Thoracic aorta (tissue), 2 donors: Measurements from ENCODE around the gene MAPKAPK3. TPM values are rescaled to one million over a fixed set of nuclear protein-coding genes. Genes with fewer than 3 reads are reported as not detected.
"Not testable (repeated sequence)": the region's sequence is repeated elsewhere in the genome, so short reads cannot be mapped to it uniquely, and the experiment has no call there.

Source experiments
- ATAC-seq: fragments of 150-250 bp; one replicate; pipeline ENCODE4 v1.8.0; 2017; ENCODE audit warnings: low read depth; ENCODE audit not compliant: insufficient number of reproducible peaks, low FRiP score
- DNase-seq: peaks from one replicate; pipeline ENCODE4 v3.0.0-alpha.2; 2020; ENCODE audit warnings: low spot score
- H3K27ac ChIP-seq, 2 donors: fragments of 200-600 bp; sonication (generic); 1 replicate in 1 of 2; 2 replicates in 1 of 2; pipeline ENCODE4 v1.5.1; 2016; ENCODE audit warnings: mild to moderate bottlenecking in 2 of 2, moderate library complexity in 2 of 2
- H3K27me3 ChIP-seq: fragments of 200-600 bp; sonication (generic); replicated peaks from 2 replicates; pipeline ENCODE4 v1.6.0; 2016; ENCODE audit warnings: mild to moderate bottlenecking; ENCODE audit not compliant: insufficient read depth
- H3K36me3 ChIP-seq: fragments of 200-600 bp; sonication (generic); one replicate; pipeline ENCODE4 v1.5.1; 2016
- H3K4me1 ChIP-seq, 2 donors: fragments of 200-600 bp; sonication (generic); 1 replicate in 1 of 2; 2 replicates in 1 of 2; pipeline versions ENCODE4 v1.5.1 to v1.6.0; 2016; ENCODE audit warnings: low read depth in 2 of 2, mild to moderate bottlenecking in 1 of 2; ENCODE audit not compliant: control insufficient read depth in 1 of 2
- H3K4me3 ChIP-seq: fragments of 200-600 bp; sonication (generic); 2 replicates; pipeline ENCODE4 v1.5.1; 2016; ENCODE audit warnings: mild to moderate bottlenecking
- H3K9me3 ChIP-seq: fragments of 200-600 bp; sonication (generic); 2 replicates; pipeline ENCODE4 v1.5.1; 2016
- total RNA-seq, 2 donors: library from RNA; depleted of rRNA; stranded (reverse); fragments of >200 nt; gene quantifications; one replicate each; pipeline versions ENCODE4 v1.1.0 to v1.2.3, GENCODE V29; 2016
- TF ChIP-seq, protein P1 (sequence below): fragments of 200-600 bp; sonication (generic); IDR thresholded peaks from one replicate; pipeline ENCODE4 v1.5.1; 2019; ENCODE audit warnings: antibody characterized with exemption

MAPKAPK3 gene
- total RNA-seq, 2 donors from 2014 or later = 20.6 to 31.1 TPM

DNA sequence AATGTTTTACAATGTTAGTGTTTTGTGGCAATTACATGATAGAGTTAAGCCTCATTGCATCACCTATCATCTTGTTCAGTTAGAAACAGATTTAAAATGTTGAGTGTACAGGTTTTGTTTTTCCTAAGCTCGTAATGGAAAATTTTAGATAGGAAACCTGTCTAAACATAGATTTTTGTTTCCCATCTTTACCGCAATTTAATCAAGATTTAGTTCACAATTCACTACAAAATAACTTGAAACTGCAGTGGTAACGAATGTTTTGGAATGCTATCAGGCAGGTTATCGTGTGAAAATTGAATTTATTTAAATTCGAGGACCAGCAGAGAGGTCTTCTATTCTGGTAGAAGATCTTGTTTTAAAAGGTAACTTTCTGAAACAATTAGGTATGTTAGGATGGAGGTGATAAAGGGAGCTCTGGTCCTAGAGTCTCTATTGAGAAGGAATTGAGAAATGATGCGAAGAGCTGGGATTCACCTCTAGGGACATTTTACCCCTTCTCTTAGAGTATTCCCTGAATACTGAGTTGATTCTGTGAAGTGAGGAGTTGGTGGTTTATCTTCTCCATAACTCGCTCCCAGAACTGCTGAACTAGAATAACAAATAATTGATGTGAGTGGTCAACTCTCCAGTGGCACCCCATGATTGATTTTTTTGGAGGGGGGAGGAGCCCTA, 59.2 kb downstream of the MAPKAPK3 start:
- TF ChIP-seq, protein P1, sequence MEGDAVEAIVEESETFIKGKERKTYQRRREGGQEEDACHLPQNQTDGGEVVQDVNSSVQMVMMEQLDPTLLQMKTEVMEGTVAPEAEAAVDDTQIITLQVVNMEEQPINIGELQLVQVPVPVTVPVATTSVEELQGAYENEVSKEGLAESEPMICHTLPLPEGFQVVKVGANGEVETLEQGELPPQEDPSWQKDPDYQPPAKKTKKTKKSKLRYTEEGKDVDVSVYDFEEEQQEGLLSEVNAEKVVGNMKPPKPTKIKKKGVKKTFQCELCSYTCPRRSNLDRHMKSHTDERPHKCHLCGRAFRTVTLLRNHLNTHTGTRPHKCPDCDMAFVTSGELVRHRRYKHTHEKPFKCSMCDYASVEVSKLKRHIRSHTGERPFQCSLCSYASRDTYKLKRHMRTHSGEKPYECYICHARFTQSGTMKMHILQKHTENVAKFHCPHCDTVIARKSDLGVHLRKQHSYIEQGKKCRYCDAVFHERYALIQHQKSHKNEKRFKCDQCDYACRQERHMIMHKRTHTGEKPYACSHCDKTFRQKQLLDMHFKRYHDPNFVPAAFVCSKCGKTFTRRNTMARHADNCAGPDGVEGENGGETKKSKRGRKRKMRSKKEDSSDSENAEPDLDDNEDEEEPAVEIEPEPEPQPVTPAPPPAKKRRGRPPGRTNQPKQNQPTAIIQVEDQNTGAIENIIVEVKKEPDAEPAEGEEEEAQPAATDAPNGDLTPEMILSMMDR = no peak
- no peak overlapping the region for H3K4me3 ChIP-seq
- H3K36me3 ChIP-seq = no peaks in the 10 kb centered on the region
- H3K27ac ChIP-seq = no peak overlapping the region
- H3K9me3 ChIP-seq = no peaks in the 10 kb centered on the region
- H3K4me1 ChIP-seq = peaks cover 6 to 8% of the 10 kb centered on the region in 2 donors
- no peak for DNase-seq
- peaks cover 2% of the 10 kb centered on the region for H3K27me3 ChIP-seq
- no peak for ATAC-seq

DNA sequence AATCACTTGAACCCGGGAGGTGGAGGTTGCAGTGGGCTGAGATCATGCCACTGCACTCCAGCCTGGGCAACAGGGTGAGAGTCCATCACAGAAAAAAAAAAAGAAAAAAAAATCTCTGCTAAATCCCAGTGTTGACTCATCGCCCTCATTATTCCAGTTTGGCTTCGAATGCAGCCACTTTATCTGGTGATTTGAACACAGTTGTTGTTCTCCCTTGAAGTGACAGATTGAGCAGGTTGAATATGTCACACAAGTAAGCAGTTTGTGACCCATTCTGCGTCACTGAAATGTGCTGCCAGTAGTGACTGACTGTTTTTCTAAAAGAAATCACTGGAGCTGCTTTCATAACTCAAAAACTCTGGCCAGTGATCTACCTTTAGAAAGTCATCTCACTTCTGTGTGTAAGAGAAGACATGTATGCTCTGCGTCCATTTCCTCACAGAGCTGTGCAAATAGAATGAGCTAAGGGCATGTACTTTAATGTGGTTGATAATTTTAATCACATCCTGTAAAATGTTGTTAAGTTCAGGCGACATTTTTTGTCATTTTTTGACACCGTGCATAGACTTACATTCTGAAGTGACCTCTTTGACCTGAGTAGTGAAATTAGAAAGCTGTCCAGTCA, 70.3 kb downstream of the MAPKAPK3 start:
- Histone ChIP-seq H3K27ac (no peak overlapping the region), H3K4me1 (no peaks in the 10 kb centered on the region), H3K9me3 (no peaks in the 10 kb centered on the region), H3K4me3 (no peak overlapping the region), H3K27me3 (no peaks in the 10 kb centered on the region), H3K36me3 (no peaks in the 10 kb centered on the region)
- TF ChIP-seq, protein P1 = no peak
- ATAC-seq (no peak), DNase-seq (no peak)

GRCh38 chr3:50687916-50688315, 71.0 kb downstream of the MAPKAPK3 start:
- DNase-seq (no peak), ATAC-seq (no peak)
- Histone ChIP-seq H3K4me3 (no peak overlapping the region), H3K36me3 (no peaks in the 10 kb centered on the region), H3K9me3 (no peaks in the 10 kb centered on the region), H3K27me3 (no peaks in the 10 kb centered on the region), H3K4me1 (no peaks in the 10 kb centered on the region), H3K27ac (no peak overlapping the region)
- TF ChIP-seq, protein P1 = no peak

GRCh38 chr3:50688602-50689001, 71.7 kb downstream of the MAPKAPK3 start:
- not testable (repeated sequence) for DNase-seq, H3K4me1 ChIP-seq, H3K27me3 ChIP-seq, H3K27ac ChIP-seq, ATAC-seq, H3K36me3 ChIP-seq, H3K4me3 ChIP-seq, H3K9me3 ChIP-seq

DNA sequence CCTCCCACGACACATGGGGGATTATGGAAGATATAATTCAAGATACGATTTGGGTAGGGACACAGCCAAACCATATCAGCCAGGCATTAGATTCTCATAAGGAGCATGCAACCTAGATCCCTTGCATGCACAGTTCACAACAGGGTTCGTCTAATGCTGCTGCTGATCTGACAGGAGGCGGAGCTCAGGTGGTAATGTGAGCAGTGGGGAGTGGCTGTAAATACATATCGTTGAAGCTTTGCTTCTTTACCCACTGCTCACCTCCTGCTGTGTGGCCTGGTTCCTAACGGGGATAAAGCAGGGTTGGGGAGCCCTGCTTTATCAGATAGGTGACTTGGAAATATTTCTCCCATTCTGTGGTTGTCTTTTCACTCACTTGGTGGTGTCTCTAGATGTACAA, 72.6 kb downstream of the MAPKAPK3 start:
- Histone ChIP-seq H3K27ac (no peak overlapping the region), H3K4me1 (no peaks in the 10 kb centered on the region), H3K36me3 (no peaks in the 10 kb centered on the region), H3K27me3 (no peaks in the 10 kb centered on the region), H3K9me3 (no peaks in the 10 kb centered on the region), H3K4me3 (no peak overlapping the region)
- TF ChIP-seq, protein P1 = no peak
- ATAC-seq = no peak
- no peak for DNase-seq
